WTC11 (cell line): ENCODE data around the gene KAZN.

Experiments used
- GABPB1 ChIP-seq: sonication (generic); formaldehyde crosslinking; IDR thresholded peaks from 2 replicates; pipeline ENCODE4 v1.8.1; 2023; ENCODE audit warnings: mild to moderate bottlenecking, missing genetic modification reagents
- NR3C1 ChIP-seq: sonication (generic); formaldehyde crosslinking; conservative IDR thresholded peaks from 2 replicates; pipeline ENCODE4 v1.8.1; 2023; ENCODE audit warnings: low read depth, mild to moderate bottlenecking, missing genetic modification reagents
- SMAD4 ChIP-seq: sonication (generic); formaldehyde crosslinking; IDR thresholded peaks from 2 replicates; pipeline ENCODE4 v1.8.0; 2022; ENCODE audit warnings: mild to moderate bottlenecking, missing genetic modification reagents
- TF ChIP-seq, protein P1 (sequence below): fragments of 200-600 bp; IDR thresholded peaks from 2 replicates; pipeline ENCODE4 v1.8.0; 2022; ENCODE audit warnings: antibody characterized with exemption
- TF ChIP-seq, protein P2 (sequence below): sonication (generic); formaldehyde crosslinking; IDR thresholded peaks from 2 replicates; pipeline ENCODE4 v1.8.1; 2022; ENCODE audit warnings: low read depth, mild to moderate bottlenecking, moderate library complexity, missing genetic modification reagents, borderline replicate concordance

DNA sequence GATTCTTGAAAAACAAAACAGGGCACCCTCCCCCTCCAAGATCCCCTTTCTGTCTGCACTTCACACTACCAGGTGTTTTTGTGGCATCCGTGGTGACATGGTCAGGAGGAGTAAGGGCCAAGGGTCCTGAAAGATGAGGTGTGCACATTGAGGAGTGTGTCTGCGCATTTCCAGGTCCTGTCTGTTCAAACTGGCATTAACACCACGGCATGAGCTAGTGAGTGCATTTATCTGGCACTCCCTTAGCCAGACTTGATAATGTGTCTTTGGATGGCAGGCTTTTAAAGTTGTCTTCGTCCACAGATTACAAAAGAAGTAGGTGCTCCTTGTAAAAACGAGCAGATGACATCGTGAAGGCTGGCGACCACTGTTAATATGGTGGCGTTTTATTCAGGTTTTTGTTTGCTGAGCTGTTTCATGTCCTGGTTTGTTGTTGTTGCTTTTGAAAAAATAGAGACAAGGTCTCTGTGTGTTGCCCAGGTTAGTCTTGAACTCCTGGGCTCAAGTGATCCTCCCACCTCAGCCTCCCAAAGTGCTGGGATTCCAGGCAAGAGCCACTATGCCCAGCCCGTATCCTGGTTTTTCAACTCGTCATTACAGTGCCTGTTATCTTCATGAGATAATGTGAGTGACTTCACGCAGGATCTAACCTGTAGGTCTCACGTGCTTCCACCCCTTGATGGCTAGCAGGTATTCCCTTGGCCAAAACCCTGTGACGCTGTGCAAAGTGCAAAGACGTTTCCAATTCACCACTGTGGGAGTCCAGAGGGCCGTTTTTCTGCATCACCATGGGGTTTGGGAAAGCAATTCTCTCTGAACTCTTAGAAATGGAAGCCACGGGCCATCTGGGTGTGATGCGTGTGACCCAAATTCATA is 559.3 kb downstream of the KAZN start:
- TF ChIP-seq, protein P1, sequence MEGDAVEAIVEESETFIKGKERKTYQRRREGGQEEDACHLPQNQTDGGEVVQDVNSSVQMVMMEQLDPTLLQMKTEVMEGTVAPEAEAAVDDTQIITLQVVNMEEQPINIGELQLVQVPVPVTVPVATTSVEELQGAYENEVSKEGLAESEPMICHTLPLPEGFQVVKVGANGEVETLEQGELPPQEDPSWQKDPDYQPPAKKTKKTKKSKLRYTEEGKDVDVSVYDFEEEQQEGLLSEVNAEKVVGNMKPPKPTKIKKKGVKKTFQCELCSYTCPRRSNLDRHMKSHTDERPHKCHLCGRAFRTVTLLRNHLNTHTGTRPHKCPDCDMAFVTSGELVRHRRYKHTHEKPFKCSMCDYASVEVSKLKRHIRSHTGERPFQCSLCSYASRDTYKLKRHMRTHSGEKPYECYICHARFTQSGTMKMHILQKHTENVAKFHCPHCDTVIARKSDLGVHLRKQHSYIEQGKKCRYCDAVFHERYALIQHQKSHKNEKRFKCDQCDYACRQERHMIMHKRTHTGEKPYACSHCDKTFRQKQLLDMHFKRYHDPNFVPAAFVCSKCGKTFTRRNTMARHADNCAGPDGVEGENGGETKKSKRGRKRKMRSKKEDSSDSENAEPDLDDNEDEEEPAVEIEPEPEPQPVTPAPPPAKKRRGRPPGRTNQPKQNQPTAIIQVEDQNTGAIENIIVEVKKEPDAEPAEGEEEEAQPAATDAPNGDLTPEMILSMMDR: no peak
- TF ChIP-seq GABPB1 (no peak), SMAD4 (no peak), NR3C1 (CRISPR knock-in tag) (no peak)
- TF ChIP-seq, protein P2, sequence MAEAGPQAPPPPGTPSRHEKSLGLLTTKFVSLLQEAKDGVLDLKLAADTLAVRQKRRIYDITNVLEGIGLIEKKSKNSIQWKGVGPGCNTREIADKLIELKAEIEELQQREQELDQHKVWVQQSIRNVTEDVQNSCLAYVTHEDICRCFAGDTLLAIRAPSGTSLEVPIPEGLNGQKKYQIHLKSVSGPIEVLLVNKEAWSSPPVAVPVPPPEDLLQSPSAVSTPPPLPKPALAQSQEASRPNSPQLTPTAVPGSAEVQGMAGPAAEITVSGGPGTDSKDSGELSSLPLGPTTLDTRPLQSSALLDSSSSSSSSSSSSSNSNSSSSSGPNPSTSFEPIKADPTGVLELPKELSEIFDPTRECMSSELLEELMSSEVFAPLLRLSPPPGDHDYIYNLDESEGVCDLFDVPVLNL: no peak
